SU-DHL-6 (cell line): Measurements from ENCODE around the gene DCAF15.

Experiments
- EZH2phosphoT487 ChIP-seq: fragments of 200-600 bp; sonication (generic), shearing (Covaris generic); conservative IDR thresholded peaks from 2 replicates; pipeline ENCODE4 v1.6.1; 2018; ENCODE audit warnings: mild to moderate bottlenecking, antibody characterized with exemption, low read length, moderate library complexity, mixed read lengths
- TF ChIP-seq, protein P1 (sequence below): fragments of 200-600 bp; sonication (generic); IDR thresholded peaks from one replicate; pipeline ENCODE4 v1.5.1; 2017; ENCODE audit warnings: antibody characterized with exemption, mild to moderate bottlenecking, low read length, moderate library complexity; ENCODE audit not compliant: insufficient read depth, poor library complexity, severe bottlenecking

DNA sequence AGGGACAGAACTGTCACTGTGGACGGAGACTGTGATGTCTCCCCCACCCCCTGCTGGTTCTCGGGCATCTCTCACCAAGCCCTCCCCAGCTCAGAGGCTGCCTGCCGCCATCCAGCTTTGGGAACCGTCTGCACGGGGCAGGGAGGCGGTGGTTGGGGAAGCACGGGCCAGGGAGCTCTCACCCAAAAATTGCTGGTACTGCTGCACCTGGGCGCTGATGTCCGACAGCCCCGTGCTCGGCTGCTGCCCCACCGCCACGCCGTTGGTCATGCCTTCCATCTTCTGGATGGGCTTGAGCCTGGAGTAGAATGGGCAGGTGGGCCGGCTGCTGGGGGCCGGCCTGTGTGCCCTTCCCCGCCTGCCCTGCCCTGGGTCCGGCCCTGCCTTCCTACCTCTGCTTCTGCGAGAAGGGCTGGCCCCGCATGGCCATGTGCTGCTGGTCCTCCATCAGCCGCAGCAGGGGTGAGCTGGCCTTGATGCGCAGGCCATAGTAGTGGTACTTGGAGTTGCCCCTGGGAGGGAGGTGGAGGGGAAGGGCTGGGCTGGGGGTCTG is 16.1 kb downstream of the DCAF15 start:
- TF ChIP-seq, protein P1, sequence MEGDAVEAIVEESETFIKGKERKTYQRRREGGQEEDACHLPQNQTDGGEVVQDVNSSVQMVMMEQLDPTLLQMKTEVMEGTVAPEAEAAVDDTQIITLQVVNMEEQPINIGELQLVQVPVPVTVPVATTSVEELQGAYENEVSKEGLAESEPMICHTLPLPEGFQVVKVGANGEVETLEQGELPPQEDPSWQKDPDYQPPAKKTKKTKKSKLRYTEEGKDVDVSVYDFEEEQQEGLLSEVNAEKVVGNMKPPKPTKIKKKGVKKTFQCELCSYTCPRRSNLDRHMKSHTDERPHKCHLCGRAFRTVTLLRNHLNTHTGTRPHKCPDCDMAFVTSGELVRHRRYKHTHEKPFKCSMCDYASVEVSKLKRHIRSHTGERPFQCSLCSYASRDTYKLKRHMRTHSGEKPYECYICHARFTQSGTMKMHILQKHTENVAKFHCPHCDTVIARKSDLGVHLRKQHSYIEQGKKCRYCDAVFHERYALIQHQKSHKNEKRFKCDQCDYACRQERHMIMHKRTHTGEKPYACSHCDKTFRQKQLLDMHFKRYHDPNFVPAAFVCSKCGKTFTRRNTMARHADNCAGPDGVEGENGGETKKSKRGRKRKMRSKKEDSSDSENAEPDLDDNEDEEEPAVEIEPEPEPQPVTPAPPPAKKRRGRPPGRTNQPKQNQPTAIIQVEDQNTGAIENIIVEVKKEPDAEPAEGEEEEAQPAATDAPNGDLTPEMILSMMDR = no peak
- no peak for TF ChIP-seq EZH2phosphoT487
